Non-pigmented ciliary epithelial cell (primary cell): ENCODE measurements around the gene PDE9A.
A peak's percentile ranks its signal among the peaks of the same experiment; 100 is the strongest.
"Not testable (repeated sequence)": the region's sequence is repeated elsewhere in the genome, so short reads cannot be mapped to it uniquely, and the experiment has no call there.

Experiments used
- DNase-seq: peaks from one replicate; pipeline ENCODE4 v3.0.0-alpha.2; 2010; ENCODE audit warnings: low read depth

Gene PDE9A

GRCh38 chr21:42624095-42624790 is 29.2 kb upstream of the PDE9A start:
- no peak for DNase-seq

GRCh38 chr21:42624936-42625335 is 28.5 kb upstream of the PDE9A start:
- no peak for DNase-seq

- DNase-seq = no peak
Observed at GRCh38 chr21:42626171-42626570, 27.2 kb upstream of the PDE9A start.

GRCh38 chr21:42627527-42628289 is 25.7 kb upstream of the PDE9A start:
- DNase-seq = no peak

GRCh38 chr21:42628466-42629061 is 24.9 kb upstream of the PDE9A start:
- not testable (repeated sequence) for DNase-seq

GRCh38 chr21:42629933-42630589 is 23.4 kb upstream of the PDE9A start:
- DNase-seq = no peak

GRCh38 chr21:42630626-42631025 is 22.8 kb upstream of the PDE9A start:
- no peak for DNase-seq

GRCh38 chr21:42631142-42631541 is 22.3 kb upstream of the PDE9A start:
- no peak for DNase-seq

- no peak for DNase-seq
Observed at GRCh38 chr21:42632336-42632751, 21.1 kb upstream of the PDE9A start.

GRCh38 chr21:42632771-42633690 is 20.4 kb upstream of the PDE9A start:
- DNase-seq = no peak

- no peak for DNase-seq
Observed at GRCh38 chr21:42633858-42634257, 19.6 kb upstream of the PDE9A start.

- DNase-seq = no peak
Observed at GRCh38 chr21:42635848-42636519, 17.4 kb upstream of the PDE9A start.

- DNase-seq = peak; percentile 44
Observed at GRCh38 chr21:42636520-42637266, 16.7 kb upstream of the PDE9A start.

- DNase-seq = no peak
Observed at GRCh38 chr21:42637267-42638041, 16.0 kb upstream of the PDE9A start.

- DNase-seq = no peak
Observed at GRCh38 chr21:42638266-42638863, 15.1 kb upstream of the PDE9A start.

- no peak for DNase-seq
Observed at GRCh38 chr21:42639646-42640152, 13.7 kb upstream of the PDE9A start.

GRCh38 chr21:42640486-42640885 is 12.9 kb upstream of the PDE9A start:
- DNase-seq = no peak

GRCh38 chr21:42641311-42642218 is 11.9 kb upstream of the PDE9A start:
- DNase-seq = no peak
